ENCODE data around the gene ZNF397.
"Not testable (repeated sequence)": the region's sequence is repeated elsewhere in the genome, so short reads cannot be mapped to it uniquely, and the experiment has no call there.

ZNF397 gene

DNA sequence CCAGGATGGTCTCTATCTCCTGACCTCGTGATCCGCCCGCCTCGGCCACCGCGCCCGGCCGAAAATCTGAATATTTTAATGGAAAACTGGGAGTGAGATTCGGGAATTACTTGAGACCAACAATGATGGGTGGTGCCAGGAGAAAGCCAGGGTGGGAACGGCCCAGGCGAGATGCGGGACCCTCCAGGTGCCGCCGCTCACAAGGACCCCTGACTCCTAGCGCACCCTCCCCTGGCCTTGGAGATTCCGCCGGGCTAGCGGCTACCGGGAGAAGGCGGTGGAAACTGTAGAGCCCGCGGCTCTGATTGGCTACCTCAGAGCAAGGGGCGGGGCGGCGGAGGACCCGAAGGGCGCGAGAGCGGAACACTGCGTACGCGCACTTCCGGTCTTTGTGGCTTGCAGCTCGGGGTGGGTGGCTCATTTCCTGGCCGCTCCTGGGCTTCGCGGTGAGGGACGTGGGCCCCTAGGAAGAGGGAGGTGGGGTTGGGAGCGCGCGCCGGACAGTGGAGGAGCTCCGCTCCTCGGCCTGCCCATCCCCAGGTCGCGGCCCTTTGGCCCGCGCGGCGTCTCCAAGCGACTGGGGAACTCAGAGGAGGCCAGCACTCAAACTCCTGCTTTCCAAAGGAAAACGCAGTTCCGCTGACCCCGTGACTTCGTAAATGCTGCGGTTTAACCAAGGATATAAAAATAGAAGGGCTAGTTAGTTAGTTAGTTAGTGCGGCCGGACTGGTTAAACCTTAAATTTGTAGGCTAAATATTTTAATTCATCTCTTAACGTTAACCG, at the start of gene ZNF397:
TSS of gene ZNF397 (plus strand) at position 371 of the 784 bp plus-strand sequence. CDS start 1,437 bp downstream, outside the sequence.
- peak; percentile 97 for DNase-seq (ENCODE audit: low spot score)

DNA sequence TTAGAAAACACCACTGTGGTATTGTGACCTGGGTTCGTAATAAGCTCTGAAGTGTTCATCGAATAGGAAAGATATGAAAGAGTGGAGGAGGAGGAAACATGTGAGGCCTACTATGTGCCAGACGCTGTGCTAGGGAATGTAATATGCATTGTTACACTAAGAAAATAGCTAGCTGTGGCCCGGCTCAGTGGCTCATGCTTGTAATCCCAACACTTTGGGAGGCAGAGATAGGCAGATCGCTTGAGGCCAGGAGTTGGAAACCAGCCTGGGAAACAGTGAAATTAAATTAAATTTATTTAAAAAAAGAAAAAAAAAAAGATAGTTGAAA, 49.2 kb upstream of the ZNF397 start:
- DNase-seq (ENCODE audit: low spot score), result no peak

DNA sequence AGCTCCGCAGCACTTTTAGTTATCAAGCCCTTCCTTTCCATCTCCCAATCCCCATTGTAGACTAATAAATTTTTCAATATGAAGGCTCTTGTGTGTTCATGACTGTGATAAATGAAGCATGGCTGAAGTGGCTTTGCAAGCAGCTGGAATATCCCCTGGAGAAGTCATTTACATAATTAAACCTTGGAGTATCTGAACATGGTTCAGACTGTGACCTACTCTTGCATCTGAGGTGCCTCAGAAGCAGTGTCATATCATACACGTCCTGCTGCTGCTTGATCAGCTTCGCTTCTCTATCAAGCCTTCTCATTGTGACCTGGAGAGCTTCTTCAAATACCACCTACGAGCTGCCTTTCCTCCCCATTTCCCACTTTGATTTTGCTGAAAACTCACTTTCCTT, 48.4 kb upstream of the ZNF397 start:
- no peak for DNase-seq (ENCODE audit: low spot score)

DNA sequence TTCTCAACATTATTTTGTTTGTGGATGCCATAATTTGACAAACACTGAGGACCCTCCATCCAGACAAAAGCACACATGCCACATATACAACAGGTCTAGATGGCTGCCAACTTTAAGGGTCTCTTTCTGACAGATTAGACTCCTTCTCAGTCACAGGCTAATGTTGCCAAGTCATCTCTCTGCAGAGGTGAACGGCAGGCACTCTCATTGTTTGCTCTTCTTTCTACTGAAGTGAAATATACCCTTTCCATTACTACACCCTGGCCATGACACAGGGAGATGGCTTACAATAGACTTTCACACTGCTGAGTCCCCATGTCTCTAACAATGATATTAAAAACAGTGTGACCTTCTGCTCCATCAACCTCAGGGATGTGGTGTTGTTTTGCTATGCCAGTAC, 47.5 kb upstream of the ZNF397 start:
- DNase-seq (ENCODE audit: low spot score), result no peak

GRCh38 chr18:35197296-35197695, 43.5 kb upstream of the ZNF397 start:
- DNase-seq (ENCODE audit: low spot score), result no peak

DNA sequence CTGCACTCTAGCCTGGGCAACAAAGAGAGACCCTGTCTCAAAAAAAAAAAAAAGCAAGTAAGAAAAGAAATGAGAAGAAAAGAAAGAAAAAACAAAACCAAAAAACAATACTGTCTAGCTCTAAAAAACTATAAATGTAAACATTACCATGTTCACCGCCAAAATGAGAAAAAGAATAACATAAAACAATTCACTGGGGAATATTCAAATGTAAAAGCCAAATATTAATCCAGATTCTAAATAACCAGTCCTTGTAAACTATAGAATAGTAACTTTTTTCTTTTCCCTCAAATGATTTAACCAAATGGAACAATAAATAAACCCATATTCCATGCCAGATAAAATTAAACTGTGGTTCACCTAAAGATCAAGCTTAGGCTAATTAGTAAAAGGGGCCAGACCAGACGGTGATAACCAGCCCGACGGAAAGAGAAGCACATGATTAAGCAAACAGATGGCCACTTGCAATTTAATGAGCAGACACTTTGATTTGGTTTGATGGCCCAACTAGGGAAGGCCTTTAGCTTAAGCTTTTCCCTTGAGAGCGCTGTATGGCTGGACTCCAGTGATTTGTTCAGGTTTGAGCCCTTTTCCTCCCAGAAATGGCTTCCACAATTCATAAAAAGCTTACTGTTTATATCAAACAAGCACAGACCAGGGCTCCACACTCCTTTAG, 39.4 kb upstream of the ZNF397 start:
- DNase-seq (ENCODE audit: low spot score), result no peak

DNA sequence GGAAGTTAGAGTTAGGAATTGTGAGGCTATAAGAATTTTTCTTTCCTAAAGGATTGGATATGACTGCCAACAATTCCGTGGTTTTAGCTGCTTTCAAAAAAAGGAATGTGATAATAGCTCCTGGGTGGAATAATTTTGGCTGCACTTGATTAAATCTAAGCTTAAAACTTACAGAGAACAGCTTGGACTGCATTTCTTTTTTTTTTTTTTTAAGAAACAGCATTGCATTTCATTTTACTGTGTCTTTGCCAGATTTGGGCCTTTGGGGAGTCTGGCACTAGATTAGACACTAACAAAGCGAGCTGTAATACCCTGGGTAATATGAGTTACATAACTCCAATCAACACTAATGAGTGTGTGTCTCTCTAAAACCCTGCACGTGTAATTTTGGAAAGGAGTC, 37.8 kb upstream of the ZNF397 start:
- no peak for DNase-seq (ENCODE audit: low spot score)

GRCh38 chr18:35205199-35205712, 35.6 kb upstream of the ZNF397 start:
- DNase-seq (ENCODE audit: low spot score), result no peak

- not testable (repeated sequence) for DNase-seq (ENCODE audit: low spot score)
Observed at GRCh38 chr18:35205746-35206458, 34.9 kb upstream of the ZNF397 start.

GRCh38 chr18:35215026-35215425, 25.8 kb upstream of the ZNF397 start:
- DNase-seq (ENCODE audit: low spot score), result no peak

DNA sequence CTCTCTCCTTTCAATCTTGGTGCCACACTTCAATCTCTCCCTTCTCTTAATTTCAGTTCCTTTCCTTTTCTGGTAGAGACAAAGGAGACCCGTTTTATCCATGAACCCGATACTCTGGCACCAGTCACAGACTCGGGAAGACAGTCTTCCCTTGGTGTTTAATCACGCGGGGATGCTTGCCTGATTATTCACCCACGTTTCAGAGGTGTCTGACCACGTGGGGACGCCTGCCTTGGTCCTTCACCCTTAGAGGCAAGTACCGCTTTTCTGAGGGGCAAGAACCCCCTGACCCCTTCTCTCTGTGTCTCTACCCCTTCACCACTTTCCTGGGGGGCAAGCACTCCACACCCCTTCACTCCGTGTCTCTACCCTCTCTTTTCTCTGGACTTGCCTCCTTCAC, 24.2 kb upstream of the ZNF397 start:
- not testable (repeated sequence) for DNase-seq (ENCODE audit: low spot score)

GRCh38 chr18:35219331-35219730, 21.5 kb upstream of the ZNF397 start:
- not testable (repeated sequence) for DNase-seq (ENCODE audit: low spot score)

DNA sequence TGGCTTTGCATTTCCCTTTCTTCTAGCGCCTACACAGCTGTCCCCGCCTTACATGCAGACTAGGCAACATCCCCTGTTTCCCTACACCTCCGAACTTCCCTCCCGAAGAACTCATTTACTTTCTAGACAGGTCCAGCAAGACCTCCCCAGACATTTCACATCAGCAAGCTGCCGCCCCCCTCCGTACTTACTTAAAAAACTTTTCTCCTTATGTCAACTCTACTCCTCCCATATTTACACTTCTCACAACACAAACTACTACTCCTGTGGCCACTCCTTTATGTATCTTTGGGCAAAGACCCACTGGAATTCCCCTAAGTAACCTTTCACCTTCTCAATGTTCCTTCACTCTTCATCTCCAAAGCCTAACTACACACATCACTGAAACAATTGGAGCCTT, 20.4 kb upstream of the ZNF397 start:
- DNase-seq (ENCODE audit: low spot score), result no peak

GRCh38 chr18:35223797-35224196, 17.0 kb upstream of the ZNF397 start:
- no peak for DNase-seq (ENCODE audit: low spot score)

GRCh38 chr18:35227254-35227653, 13.6 kb upstream of the ZNF397 start:
- DNase-seq (ENCODE audit: low spot score), result no peak

- peak; percentile 84 for DNase-seq (ENCODE audit: low spot score)
Observed at GRCh38 chr18:35231052-35231451, 9.8 kb upstream of the ZNF397 start.

DNA sequence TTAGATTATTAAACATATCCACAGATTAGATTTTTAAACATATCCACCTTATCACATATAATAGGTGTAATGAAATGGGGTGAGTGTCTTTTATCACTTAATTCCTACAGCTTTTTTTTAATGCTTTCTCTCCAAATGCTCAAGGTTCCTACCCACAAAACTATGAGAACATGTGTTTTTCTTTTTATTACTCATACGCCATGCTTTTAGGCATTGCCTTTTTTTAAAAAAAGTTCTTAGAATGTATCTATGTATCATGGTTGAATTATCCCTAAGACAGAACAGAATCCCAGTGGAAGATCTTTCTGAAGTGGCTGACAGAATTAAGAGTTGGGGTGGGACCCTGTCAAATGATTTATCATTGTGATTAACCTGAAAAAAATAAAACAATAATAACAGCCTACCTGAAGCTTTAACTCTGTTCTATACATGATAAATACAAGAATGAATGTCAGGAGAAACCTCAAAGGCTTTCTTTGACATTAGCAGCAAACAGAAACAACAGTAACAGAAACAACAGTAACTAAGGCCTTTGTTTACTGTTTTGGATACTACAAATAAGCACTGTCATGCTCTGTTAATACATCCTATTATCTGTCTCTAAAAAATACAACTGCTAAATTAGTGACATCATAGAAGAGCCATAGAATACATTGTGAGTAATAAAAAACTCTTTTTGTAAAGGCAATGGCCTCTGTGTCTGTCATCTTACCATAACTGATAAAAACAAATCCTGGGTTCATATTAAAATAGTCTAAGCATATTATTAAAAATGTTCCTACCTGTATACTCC, 4.1 kb upstream of the ZNF397 start:
- no peak for DNase-seq (ENCODE audit: low spot score)

DNA sequence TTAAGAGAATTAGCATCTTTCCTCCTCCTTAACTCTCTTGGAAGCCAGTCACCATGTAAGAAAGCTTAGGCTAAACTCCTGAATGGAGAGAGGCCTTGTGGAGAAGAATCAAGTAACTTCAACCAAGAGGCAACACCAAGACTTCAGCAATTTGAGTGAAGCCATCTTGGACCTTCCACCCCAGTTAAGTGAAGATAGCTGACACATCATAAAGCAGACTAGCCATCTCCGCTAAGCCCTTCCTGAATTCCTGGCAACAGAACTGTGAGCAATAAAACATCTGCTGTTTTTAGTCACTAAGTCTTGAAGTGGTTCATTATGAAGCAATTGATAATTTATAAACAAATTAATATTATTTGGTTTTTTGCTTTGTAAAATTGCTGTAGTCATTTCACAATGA, 1.5 kb upstream of the ZNF397 start:
- DNase-seq (ENCODE audit: low spot score), result peak; percentile 30

GRCh38 chr18:35241448-35241804, 592 bp downstream of the ZNF397 start:
- peak; percentile 24 for DNase-seq (ENCODE audit: low spot score)

DNA sequence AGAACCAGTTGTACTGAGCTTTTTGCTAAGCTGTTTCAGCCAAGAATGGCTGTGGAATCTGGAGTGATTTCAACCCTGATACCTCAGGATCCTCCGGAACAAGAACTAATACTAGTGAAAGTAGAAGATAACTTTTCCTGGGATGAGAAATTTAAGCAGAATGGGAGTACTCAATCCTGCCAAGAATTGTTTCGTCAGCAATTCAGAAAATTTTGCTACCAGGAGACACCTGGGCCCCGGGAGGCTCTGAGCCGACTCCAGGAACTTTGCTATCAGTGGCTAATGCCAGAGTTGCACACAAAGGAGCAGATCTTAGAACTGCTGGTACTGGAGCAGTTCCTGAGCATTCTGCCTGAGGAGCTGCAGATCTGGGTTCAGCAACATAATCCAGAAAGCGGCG, 1.6 kb downstream of the ZNF397 start:
- DNase-seq (ENCODE audit: low spot score), result no peak

DNA sequence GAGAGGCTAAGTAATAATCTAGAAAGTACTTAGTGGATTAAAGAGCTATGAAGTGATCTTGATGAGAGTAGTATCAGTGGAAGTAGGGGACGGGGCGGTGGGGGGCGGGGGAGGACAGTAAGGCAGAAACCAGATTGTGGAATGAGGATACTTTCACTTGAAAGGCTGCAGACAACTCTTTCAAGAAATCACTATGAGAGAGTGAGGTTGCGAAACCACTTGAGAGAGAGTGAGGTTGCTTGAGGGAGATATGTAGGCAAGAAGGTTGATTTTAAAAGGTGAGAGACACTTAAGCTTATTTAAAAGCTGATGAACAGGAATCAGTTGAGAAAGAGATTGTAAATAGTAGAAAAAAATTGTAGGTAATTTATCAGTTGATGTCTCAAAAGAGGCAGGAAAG, 3.8 kb downstream of the ZNF397 start:
- no peak for DNase-seq (ENCODE audit: low spot score)

GRCh38 chr18:35245719-35246317, 5.0 kb downstream of the ZNF397 start:
- DNase-seq (ENCODE audit: low spot score), result peak; percentile 46
